Limb (tissue), 2 donors: Measurements from ENCODE around the gene GNG7.
A peak's percentile ranks its signal among the peaks of the same experiment; 100 is the strongest.
"Not testable (repeated sequence)": the region's sequence is repeated elsewhere in the genome, so short reads cannot be mapped to it uniquely, and the experiment has no call there.

Experiments
- DNase-seq, 2 donors: peaks; one replicate each; pipeline ENCODE4 v3.0.0-alpha.2; 2016; ENCODE audit errors: extremely low spot score in 2 of 2

Gene GNG7

DNA sequence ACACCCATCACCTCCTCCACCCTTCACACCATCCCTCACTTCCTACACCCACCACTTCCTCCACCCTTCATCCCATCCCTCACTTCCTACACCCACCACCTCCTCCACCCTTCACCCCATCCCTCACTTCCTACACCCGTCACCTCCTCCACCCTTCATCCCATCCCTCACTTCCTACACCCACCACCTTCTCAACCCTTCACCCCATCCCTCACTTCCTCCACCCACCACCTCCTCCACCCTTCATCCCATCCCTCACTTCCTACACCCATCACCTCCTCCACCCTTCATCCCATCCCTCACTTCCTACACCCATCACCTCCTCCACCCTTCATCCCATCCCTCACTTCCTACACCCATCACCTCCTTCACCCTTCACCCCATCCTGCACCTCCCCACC lies 11.6 kb upstream of the GNG7 start:
- DNase-seq, result not testable (repeated sequence)

DNA sequence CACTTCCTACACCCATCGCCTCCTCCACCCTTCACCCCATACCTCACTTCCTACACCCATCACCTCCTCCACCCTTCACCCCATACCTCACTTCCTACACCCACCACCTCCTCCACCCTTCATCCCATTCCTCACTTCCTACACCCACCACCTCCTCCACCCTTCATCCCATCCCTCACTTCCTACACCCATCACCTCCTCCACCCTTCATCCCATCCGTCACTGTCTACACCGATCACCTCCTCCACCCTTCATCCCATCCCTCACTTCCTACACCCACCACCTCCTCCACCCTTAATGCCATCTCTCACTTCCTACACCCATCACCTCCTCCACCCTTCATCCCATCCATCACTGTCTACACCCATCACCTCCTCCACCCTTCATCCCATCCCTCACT lies 10.7 kb upstream of the GNG7 start:
- not testable (repeated sequence) for DNase-seq

DNA sequence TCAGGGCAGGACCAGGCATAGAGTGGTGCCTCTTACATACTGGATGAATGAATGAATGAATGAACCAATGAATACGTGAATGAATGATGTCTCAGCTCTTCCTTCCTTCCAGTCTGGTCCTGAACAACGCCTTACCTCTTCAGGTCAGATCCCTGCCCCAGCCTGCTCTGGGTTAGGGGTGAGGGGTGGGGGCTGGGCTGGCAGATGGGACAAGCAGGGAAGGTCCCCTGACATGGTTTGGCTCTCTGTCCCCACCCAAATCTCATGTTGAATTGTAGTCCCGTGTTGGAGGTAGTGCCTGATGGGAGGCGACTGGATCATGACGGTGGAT lies 9.3 kb upstream of the GNG7 start:
- peak in 1 of 2 donors; percentile 16 for DNase-seq

DNA sequence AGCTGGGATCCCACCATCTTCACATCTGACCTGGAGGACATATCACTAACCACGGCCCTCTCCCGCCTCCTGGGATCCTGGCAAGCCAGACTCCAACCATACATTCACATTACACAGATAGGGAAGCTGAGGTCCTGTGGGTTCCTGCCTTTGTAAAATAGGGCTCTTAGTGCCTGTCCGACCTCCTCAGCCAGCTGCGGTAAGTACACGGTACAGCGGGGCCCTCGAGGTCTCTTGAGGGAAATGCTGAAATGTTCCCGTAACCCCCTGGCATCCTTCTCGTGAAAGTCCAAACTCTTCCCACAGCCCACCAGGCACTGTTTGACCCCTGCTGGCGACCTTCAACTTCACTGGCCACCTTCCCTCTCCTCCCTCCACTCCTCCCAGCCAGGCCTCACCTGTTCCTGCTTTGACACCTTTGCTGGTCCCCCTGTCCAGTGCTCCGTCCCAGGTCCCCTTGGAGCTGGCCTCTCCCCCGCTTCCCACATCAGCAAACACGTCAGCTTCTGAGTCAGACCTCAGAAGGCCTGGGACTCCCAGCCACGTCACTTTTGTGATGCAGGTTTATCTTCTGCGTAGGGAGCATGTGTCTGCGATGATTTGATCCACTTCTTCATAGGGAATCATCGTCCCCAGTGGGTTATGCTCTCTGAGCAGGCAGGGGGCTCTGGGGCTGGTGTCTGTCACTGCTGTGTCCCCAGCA lies 8.8 kb upstream of the GNG7 start:
- no peak for DNase-seq

DNA sequence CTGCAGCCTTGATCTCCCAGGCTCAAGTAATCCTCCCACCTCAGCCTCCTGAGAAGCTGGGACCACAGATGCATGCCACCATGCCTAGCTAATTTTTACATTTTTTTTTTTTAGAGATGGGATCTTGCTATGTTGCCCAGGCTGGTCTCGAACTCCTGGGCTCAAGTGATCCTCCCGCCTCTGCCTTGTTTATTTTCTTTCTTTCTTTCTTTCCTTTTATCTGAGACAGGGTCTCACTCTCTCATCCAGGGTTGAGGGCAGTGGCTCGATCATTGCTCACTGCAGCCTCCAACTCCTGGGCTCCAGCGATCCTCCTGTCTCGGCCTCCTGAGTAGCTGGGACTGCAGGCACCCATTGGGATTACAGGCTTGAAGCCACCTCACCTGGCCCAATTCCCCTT lies 3.8 kb upstream of the GNG7 start:
- no peak for DNase-seq

DNA sequence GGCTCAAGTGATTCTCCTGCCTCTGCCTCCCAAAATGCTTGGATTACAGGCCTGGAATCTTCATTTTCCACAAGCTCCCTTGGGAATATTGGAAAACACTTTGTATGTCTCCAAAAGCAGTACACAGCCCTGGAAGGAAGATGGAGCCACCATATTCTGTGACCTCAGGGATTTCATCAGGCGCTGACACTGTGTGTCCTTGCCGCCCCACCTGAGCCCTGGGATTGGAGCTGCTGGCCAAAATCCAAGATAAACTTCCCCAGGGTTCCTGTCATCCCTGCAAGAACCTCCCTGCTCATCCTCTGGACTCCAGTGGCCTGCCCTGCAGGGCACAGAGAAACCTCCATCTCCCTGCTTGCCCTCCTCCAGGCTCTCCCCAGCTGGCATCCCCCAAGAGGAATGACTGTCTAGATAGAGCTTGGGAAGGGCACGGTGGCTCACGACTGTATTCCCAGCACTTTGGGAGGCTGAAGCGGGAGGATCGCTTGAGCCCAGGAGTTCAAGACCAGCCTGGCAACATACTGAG lies 1.3 kb upstream of the GNG7 start:
- DNase-seq, result no peak

DNA sequence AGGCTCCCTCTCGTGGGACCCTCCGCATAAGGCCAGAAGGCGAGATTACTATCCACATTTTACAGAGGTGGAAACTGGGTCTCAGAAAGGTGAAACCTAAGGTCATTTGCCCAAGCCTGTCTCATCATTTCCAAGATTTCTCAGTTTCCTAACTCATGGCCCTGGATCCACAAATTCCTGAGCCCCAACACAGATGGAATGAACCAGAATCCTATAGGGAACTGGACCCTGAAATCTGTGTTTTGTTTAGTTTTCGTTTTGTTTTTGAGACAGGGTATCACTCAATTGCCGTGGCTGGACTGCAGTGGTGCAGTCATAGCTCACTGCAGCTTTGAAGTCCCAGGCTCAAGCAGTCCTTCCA lies 563 bp upstream of the GNG7 start:
- no peak for DNase-seq

DNA sequence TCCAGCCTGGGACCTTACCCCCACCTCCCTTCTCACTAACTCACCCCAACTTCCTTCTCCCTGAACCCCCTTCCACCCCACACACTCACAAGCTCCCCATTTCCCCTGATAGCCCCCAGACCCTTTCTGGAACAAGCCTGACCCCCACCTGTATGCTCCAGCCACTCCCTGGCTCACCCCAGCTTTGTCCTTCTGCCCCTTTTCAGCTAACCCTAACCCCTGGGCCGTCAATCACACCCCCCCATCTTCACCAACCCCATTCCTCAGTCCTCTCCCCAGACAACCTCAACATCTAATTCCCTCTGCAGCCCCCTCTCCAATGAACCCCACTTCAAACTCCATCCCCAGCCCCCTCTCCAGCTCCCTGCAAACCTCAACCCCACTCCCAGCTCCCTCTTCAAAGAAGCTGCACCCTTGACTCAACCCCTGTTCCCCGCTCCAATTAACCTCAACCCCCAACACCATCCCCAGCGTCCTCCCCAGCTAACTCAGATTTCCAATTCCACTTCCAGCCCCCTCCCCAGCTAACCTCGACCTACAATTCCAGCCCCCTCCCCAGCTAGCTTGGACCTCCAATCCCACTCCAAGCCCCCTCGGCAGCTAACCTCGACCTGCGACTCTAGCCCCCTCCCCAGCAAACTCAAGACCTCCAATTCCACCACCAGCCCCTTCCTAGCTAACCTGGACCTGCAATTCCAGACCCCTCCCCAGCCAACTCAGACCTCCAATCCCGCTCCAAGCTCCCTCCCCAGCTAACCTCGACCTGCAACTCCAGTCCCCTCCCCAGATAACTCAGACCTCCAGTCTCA lies 929 bp downstream of the GNG7 start:
- no peak for DNase-seq

DNA sequence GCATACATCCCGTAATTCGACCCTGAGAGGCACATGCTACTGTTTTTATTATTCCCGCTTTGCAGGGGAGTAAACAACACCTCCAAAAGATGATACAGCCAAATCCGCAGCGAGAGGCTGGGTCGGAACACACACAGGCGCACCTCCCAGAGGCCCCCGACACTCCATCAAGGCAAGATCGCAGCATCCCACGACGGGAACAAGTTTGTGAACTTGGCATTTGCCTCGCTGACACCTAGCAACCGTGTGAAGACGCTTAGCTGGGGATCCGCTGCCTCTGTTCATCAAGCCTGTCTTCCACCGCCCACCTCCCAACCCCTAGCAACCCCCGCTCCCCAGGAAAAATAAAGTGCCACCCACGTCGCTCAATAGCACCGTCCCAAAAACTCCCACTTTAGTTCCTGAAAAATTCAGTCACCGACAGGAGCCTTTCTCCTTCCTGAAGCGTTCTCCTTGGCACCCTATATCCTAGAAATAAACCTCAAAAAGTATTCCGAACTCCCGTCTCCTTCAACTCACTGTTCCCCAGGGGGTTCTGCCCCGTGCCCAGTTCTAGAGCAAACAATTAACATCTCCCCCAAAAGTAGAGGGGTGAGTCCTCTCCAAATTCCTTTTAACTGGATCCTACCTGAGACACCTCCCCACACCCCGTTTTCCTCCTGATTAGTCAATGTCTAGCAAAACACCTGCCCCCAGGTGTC lies 1.7 kb downstream of the GNG7 start:
- no peak for DNase-seq

DNA sequence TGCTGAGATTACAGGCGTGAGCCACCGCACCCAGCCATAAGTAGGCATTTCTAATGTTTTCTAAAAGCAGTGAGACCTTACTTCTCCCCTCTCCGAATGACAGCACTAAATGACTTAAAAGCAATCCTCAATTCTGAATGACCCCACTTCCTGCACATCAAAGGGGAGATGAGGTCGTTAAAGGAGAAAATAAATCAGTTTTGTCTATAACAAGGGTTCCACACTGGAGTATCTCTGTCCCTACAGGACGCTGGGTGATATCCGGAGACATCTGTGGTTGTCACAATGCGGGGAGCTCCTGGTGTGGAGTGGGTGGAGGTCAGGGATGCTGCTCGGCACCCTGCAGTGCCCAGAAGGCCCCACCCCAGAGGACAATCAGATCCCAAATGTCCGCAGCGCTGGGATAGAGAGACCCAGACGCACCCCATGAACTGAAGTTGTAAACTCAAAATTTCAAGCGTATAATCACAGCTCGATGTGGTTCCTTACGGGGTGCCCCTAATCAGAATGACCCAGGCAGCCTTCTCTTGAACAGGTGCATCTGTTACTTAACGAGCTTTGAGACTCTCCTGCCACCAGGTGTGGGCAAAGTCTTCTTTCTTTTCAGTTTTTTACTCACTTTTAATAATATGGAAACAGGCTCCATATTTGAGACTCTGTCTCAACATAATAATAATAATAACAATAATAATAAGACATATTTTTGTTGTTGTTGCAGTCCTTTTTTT lies 2.9 kb downstream of the GNG7 start:
- no peak for DNase-seq

DNA sequence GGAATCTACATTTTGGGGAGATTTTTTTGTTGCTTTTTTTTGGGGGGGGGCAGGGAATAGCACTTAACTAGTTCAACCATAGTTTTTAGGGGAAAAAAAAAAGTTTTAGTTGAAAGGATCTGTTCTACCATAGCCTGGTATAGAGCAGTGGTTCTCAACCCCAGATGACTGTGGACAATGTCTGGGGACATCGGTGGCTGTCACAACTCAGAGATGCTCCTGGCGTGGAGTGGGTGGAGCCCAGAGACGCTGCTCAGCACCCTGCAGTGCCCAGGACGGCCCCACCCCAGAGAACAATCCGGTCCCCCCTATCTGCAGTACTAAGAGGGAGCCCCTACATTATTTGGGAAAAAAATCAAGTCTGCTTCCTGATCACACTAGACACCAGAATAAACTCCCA lies 8.3 kb downstream of the GNG7 start:
- DNase-seq, result no peak

DNA sequence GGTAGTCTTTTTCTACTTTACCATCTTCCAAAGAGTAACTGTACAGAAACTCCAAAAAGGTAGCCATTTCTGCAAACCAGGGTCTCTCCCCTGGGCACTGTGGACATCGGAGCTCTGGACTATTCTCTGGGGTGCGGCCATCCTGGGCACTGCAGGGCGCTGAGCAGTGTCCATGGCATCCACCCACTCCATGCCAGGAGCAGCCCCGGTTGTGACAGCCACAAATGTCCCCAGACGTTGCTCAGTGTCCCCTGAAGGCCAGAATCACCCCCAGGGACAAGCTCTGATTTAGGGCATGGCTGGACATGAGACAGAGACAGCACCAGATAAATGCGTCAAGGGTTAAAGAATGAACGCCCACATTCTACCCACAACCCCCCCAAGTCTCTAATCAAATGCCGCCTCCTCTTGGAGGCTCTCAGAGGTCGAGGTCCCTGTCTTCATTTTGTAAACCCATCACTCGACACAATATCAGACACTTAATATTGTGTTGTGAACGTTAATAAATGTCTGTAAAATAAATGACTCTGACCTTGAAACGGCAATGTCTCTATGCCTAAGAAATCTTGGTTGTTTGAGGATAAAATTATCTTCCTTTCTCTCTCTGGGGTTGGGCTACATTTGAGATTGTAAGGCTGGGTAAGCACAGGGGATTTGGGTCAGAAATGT lies 8.9 kb downstream of the GNG7 start:
- DNase-seq, result no peak

DNA sequence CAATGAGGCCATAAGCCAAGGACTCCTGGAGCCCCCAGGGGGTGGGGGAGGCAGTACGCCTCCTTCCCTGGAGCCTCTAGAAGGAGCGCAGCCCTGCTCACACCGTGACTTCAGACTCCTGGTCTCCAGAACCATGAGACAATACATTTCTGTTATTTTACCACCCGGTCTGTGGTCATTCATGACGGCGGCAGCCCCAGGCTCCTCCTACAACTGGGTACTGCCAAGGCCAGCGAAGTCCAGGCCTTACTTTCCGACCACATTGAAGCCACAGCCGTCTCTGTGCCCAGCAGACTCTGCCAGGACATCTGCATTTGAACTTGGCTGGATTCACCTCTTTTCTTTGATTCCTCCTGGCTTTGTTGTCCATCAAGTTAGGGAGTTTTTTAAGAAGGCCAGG lies 10.5 kb downstream of the GNG7 start:
- no peak for DNase-seq

DNA sequence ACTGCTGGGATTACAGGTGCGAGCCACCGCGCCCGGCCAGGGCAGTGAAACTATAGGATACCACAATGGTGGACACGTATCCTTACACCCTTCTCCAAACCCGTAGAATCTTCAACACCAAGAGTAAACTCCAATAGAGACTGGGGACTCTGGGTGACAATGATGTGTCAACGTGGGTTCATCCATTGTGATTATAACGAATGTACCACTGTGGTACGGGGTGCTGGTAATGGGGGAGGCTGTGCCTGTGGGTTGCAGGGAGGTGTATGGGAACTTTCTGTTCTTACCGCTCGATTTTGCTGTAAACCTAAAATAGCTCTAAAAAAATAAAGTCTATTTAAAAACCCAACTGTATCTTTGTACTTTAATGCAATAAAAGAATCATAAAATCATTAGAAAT lies 11.6 kb downstream of the GNG7 start:
- DNase-seq, result no peak

DNA sequence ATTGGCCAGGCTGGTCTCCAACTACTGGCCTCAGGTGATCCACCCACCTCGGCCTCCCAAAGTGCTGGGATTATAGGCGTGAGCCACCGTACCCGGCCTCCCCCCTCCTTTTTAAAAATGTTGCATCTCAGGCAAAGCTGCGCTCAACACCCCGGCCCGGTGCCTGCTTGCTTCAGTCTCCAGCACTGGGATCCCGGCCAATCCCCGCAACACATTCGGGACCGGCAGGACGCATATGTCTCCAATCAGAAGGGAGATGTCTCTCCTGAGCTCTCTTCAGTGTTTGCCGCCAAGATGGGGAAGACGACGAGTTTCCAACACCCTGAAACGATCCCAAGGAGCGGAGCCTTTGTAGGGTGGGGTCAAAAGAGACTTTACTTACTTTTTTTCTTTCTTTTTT lies 16.1 kb downstream of the GNG7 start:
- no peak for DNase-seq

DNA sequence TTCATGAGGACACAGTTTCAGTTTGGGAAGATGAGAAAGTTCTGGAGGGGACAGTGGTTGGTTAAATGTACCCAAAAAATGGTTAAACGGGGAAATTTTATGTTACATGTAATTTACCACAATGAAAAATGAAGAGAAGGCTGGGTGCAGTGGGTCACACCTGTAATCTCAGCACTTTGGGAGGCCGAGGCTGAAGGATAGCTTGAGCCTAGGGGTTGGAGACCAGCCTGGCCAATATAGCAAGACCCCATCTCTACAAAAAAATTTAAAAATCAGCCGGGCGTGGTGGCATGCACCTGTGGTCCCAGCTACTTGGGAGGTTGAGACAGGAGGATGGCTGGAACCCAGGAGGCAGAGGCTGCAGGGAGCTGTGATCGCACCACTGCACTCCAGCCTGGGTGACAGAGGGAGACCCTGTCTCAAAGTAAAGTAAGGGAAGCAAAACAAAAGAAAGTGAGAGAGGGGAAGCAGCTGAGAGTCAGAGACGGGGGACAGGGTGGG lies 17.2 kb downstream of the GNG7 start:
- no peak for DNase-seq

DNA sequence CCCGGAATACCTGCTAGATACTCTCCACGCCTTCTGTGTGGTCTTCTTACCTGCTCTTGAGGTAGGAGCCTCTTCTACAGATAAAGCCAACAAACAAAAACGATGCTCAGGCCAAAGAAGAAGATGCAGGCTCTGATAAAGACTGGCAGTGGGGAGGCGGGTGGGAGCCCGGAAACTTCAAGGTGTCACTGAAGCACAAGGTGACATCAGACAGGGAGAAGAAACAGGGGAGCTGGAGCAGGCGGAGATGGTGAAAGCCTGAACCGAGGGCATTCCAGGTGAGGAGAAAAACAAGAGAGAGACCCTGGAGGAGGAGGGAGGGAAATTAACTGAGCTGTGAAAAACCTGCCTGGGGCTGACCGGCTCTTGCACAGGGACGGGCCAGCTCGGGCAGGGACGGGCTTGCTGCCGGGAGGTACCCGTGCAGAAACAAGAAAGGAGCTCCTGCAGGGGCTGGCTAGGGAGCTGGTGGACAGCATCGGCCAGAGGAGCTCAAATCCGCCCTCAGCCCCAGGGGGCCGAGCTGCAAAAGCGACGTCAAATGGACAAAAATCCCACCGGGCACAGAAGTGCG lies 19.0 kb downstream of the GNG7 start:
- no peak for DNase-seq

DNA sequence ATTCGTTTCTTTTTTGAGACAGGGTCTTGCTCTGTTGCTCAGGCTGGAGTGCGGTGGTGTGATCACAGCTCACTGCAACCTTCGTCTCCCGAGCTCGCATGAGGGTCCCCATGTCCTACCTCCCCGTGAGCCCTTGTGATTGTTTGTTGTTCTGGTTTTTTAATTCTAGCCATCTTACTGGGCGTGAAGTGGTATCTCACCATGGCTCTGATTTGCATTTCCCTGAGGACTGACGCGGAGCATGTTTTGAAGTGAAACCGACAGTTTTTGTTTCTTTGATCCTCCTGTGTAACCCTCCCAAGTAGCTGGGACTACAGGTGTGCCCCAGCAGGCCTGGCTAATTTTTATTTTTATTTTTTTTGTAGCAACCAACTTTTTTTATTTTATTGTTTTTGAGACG lies 21.7 kb downstream of the GNG7 start:
- DNase-seq, result no peak

DNA sequence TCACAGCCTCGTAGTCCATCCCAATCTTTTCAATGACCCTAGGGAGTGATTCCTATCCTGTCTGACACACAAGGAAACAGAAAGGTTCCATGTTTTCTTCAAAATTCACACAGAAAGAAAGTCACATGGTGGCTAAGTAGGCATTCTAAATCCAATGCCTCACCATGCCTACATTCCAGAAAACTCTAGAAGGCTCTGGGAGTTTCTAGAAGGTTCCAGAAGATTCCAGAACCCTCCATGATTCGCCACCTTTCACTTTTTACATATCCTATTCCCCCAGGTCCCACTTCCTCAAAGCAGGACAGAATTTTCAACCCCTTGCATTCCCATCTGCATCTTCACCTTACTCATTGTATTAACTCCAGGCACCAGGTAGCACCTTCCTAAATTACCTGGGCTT lies 23.1 kb downstream of the GNG7 start:
- no peak for DNase-seq

DNA sequence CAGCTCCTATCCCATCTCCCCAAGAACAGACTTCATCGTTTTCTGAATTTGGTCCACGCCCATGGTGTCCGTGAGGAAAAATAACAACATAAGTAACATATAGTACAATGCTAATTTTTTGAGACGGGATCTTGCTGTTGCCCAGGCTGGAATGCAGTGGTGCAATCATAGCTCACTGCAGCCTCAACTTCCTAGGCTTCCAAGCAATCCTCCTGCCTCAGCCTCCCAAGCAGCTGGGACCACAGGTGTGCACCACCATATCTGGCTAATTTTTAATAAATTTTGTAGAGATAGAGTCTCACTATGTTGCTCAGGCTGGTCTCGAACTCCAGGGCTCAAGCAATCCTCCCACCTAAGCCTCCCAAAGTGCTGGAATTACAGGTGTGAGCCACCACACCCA lies 23.5 kb downstream of the GNG7 start:
- DNase-seq, result not testable (repeated sequence)
